ENCODE data around the gene TBC1D22A. TPM values are rescaled to one million over a fixed set of nuclear protein-coding genes. Genes with fewer than 3 reads are reported as not detected.

The TBC1D22A gene
- total RNA-seq, 1 donor: 17.7 TPM

DNA sequence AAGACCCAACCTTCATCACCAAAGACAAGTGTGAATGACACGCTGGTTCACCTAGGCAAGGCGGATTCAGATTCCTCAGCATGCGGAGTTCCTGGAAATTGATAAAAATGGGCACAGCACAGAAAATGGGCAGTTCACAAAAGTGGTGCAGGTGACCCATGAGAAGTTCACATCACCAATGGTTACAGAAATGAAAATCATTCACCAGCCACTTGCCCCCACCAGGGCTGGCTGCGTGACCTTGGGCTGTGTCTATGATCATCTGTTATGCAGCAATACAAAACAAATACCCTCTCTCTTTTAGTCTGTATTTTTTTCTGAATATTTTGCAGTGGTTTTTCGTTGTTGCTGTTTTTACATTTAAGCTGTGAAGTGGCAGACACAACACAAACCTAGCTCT lies 415.9 kb downstream of the TBC1D22A start:
- Histone ChIP-seq H3K4me2 (ENCODE audit: insufficient read depth, low read length) (no peak overlapping the region), H3K9me3 (ENCODE audit: low read depth, low read length) (no peaks in the 10 kb centered on the region), H3K27ac (ENCODE audit: low read depth, low read length) (no peak overlapping the region), H3K79me2 (ENCODE audit: insufficient read depth, low read length) (no peaks in the 10 kb centered on the region), H3K4me3 (ENCODE audit: insufficient read depth, low read length) (no peak overlapping the region), H4K20me1 (ENCODE audit: insufficient read depth, low read length) (no peaks in the 10 kb centered on the region), H3K27me3 (ENCODE audit: insufficient read depth, low read length) (no peaks in the 10 kb centered on the region), H3K36me3 (ENCODE audit: insufficient read depth, low read length) (no peaks in the 10 kb centered on the region), H2AFZ (ENCODE audit: low read length) (no peak overlapping the region), H3K4me1 (ENCODE audit: insufficient read depth, low read length) (no peaks in the 10 kb centered on the region)
- DNase-seq (ENCODE audit: insufficient read length, low spot score, missing footprints): peak; percentile 46
- TF ChIP-seq, protein P1, sequence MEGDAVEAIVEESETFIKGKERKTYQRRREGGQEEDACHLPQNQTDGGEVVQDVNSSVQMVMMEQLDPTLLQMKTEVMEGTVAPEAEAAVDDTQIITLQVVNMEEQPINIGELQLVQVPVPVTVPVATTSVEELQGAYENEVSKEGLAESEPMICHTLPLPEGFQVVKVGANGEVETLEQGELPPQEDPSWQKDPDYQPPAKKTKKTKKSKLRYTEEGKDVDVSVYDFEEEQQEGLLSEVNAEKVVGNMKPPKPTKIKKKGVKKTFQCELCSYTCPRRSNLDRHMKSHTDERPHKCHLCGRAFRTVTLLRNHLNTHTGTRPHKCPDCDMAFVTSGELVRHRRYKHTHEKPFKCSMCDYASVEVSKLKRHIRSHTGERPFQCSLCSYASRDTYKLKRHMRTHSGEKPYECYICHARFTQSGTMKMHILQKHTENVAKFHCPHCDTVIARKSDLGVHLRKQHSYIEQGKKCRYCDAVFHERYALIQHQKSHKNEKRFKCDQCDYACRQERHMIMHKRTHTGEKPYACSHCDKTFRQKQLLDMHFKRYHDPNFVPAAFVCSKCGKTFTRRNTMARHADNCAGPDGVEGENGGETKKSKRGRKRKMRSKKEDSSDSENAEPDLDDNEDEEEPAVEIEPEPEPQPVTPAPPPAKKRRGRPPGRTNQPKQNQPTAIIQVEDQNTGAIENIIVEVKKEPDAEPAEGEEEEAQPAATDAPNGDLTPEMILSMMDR (IDR thresholded peaks at IDR 0.05; ENCODE audit: extremely low read depth, low read depth, low read length): no peak

DNA sequence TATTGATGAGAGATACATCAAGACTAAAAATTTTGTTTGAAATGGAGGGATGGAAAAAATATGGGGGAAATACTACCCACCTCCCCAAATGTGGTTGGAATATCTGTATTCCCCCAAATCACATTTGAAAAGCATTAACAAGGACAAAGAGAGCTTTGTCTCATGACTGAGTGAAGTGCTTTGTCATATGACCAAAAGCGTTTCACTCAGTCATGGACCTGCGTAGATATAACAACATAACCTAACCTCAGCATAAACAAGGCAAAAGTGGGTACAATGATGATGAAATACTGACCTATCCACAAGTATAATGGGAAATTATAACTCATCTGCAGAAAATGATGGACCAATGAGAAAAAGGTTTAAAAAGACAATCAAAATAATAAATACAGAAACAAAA lies 418.3 kb downstream of the TBC1D22A start:
- TF ChIP-seq, protein P1 (IDR thresholded peaks at IDR 0.05; ENCODE audit: extremely low read depth, low read depth, low read length): no peak
- H4K20me1 ChIP-seq (ENCODE audit: insufficient read depth, low read length): no peaks in the 10 kb centered on the region
- no peak overlapping the region for H2AFZ ChIP-seq (ENCODE audit: low read length)
- H3K9me3 ChIP-seq (ENCODE audit: low read depth, low read length): no peaks in the 10 kb centered on the region
- no peak overlapping the region for H3K4me2 ChIP-seq (ENCODE audit: insufficient read depth, low read length)
- no peaks in the 10 kb centered on the region for H3K27me3 ChIP-seq (ENCODE audit: insufficient read depth, low read length)
- no peaks in the 10 kb centered on the region for H3K36me3 ChIP-seq (ENCODE audit: insufficient read depth, low read length)
- DNase-seq (ENCODE audit: insufficient read length, low spot score, missing footprints): peak; percentile 25
- no peaks in the 10 kb centered on the region for H3K79me2 ChIP-seq (ENCODE audit: insufficient read depth, low read length)
- no peak overlapping the region for H3K4me3 ChIP-seq (ENCODE audit: insufficient read depth, low read length)
- no peak overlapping the region for H3K27ac ChIP-seq (ENCODE audit: low read depth, low read length)
- H3K4me1 ChIP-seq (ENCODE audit: insufficient read depth, low read length): no peaks in the 10 kb centered on the region

DNA sequence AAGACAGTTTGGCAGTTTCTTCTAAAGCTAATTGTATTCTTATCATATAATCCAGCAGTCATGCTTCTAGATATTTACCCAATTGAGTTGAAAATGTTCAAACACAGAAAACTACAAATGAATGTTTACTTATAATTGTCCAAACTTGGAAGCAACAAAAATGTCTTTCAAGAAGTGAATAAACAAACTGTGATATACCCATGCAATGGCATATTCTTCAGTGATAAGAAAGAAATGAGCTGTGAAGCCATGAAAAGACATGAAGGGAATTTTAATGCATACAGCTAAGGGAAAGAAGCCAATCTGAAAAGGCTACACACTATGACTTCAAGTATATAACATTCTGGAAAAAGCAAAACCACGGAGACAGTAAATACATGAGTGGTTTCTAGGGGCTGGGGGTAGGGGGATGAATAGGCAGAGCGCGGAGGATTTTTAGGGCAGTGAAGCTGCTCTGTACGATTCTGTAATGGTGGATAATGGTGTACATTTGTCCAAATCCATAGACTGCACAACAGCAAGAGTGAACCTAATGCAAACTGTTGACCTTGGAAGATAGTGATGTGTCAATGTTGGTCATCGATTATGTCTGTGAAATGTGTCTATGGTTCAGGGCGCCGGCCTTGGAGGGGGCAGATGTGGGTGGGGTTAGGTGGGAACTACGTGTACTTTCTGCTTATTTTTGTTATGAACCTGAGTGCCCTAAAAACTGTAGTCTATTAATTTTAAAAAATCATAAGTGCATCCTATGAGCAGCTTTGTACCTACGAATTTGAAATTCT lies 424.9 kb downstream of the TBC1D22A start:
- Histone ChIP-seq H3K27me3 (ENCODE audit: insufficient read depth, low read length) (no peaks in the 10 kb centered on the region), H3K9me3 (ENCODE audit: low read depth, low read length) (no peaks in the 10 kb centered on the region), H3K4me3 (ENCODE audit: insufficient read depth, low read length) (no peak overlapping the region), H2AFZ (ENCODE audit: low read length) (no peak overlapping the region), H3K27ac (ENCODE audit: low read depth, low read length) (no peak overlapping the region), H4K20me1 (ENCODE audit: insufficient read depth, low read length) (no peaks in the 10 kb centered on the region), H3K4me2 (ENCODE audit: insufficient read depth, low read length) (no peak overlapping the region), H3K79me2 (ENCODE audit: insufficient read depth, low read length) (no peaks in the 10 kb centered on the region), H3K4me1 (ENCODE audit: insufficient read depth, low read length) (no peaks in the 10 kb centered on the region), H3K36me3 (ENCODE audit: insufficient read depth, low read length) (no peaks in the 10 kb centered on the region)
- peak; percentile 18 for DNase-seq (ENCODE audit: insufficient read length, low spot score, missing footprints)
- TF ChIP-seq, protein P1 (IDR thresholded peaks at IDR 0.05; ENCODE audit: extremely low read depth, low read depth, low read length): no peak

DNA sequence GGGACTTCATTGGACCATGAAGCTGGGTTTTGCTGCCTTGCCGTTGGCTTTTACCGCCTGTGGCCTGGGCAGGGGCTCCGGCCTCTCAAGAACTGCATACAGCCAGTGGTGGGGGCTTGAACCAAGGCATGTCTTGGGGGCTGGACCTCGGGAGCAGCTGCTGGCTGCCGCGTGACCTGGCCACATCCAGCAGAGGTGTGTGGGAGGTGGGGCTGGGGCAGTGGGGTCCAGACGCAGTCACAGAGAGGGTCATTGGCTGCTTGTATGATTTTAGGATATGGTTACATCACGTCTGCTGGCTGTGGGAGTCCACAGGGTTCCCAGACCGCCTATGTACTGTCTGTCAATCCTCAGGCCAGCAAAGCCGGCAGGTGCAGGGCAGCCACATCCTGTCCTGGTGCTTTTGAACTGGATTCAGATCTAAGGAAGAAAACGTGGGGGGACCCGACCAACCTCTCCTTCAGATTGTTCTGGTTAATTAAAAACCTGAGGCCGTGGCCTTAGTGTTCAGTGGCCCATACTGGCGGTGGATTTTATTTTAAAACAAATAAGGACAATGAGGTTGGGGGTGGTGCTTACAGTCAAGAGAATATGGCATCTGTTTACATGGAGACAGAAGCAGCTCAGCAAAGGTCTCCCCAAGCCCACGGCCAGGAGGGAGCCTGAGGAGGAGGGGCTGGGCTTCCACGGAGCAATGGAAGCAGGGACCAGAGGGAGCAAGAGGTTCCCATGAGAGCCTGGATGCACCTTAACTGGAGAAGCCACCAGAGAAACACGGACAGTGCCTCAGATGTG lies 426.0 kb downstream of the TBC1D22A start:
- TF ChIP-seq, protein P1 (IDR thresholded peaks at IDR 0.05; ENCODE audit: extremely low read depth, low read depth, low read length): no peak
- H3K9me3 ChIP-seq (ENCODE audit: low read depth, low read length): no peaks in the 10 kb centered on the region
- no peak overlapping the region for H3K4me3 ChIP-seq (ENCODE audit: insufficient read depth, low read length)
- peak; percentile 65 for DNase-seq (ENCODE audit: insufficient read length, low spot score, missing footprints)
- no peaks in the 10 kb centered on the region for H4K20me1 ChIP-seq (ENCODE audit: insufficient read depth, low read length)
- H3K36me3 ChIP-seq (ENCODE audit: insufficient read depth, low read length): no peaks in the 10 kb centered on the region
- H3K4me2 ChIP-seq (ENCODE audit: insufficient read depth, low read length): no peak overlapping the region
- no peaks in the 10 kb centered on the region for H3K79me2 ChIP-seq (ENCODE audit: insufficient read depth, low read length)
- no peaks in the 10 kb centered on the region for H3K4me1 ChIP-seq (ENCODE audit: insufficient read depth, low read length)
- no peak overlapping the region for H3K27ac ChIP-seq (ENCODE audit: low read depth, low read length)
- H3K27me3 ChIP-seq (ENCODE audit: insufficient read depth, low read length): no peaks in the 10 kb centered on the region
- H2AFZ ChIP-seq (ENCODE audit: low read length): no peak overlapping the region

All from osteoblast (primary cell).